K562 (cell line): ENCODE measurements around the gene PSORS1C1. TPM values are rescaled to one million over a fixed set of nuclear protein-coding genes. Genes with fewer than 3 reads are reported as not detected.
A peak's percentile ranks its signal among the peaks of the same experiment; 100 is the strongest.

Source experiments
- ESRRA ChIP-seq: fragments of 450-650 bp; IDR thresholded peaks from 2 replicates; pipeline ENCODE4 v1.6.1; 2014; ENCODE audit warnings: low read depth, mild to moderate bottlenecking, moderate library complexity, borderline replicate concordance
- FOXM1 ChIP-seq, 2 experiments: fragments of 450-650 bp in 1 of 2; sonication (generic) in 1 of 2; formaldehyde crosslinking in 1 of 2; IDR thresholded peaks; 2 replicates each; pipeline versions ENCODE4 v1.6.1 to v1.9.0; 2017 to 2022; ENCODE audit warnings: low read depth in 2 of 2, mild to moderate bottlenecking in 2 of 2, missing genetic modification reagents in 1 of 2, moderate library complexity in 1 of 2
- KLF1 ChIP-seq: fragments of 450-650 bp; IDR thresholded peaks from 2 replicates; pipeline ENCODE4 v1.6.1; 2016; ENCODE audit warnings: missing genetic modification characterization, missing compliant biosample characterization
- L3MBTL2 ChIP-seq: fragments of 450-650 bp; IDR thresholded peaks from 2 replicates; pipeline ENCODE4 v1.6.1; 2016; ENCODE audit warnings: mild to moderate bottlenecking, moderate library complexity
- MAZ ChIP-seq, 2 experiments: fragments of 450-650 bp in 1 of 2; sonication (generic) in 1 of 2; formaldehyde crosslinking; IDR thresholded peaks in 1 of 2; conservative IDR thresholded peaks in 1 of 2; 2 replicates each; pipeline versions ENCODE4 v1.4.0 to v1.5.0; 2020; ENCODE audit warnings: mild to moderate bottlenecking in 1 of 2, missing genetic modification reagents in 1 of 2
- MLX ChIP-seq, 2 experiments: fragments of 450-650 bp in 1 of 2; sonication (generic) in 1 of 2; formaldehyde crosslinking; conservative IDR thresholded peaks; 2 replicates each; pipeline versions ENCODE4 v1.4.0 to v1.8.1; 2020 to 2022; ENCODE audit warnings: mild to moderate bottlenecking in 1 of 2, missing genetic modification reagents in 1 of 2
- NFIX ChIP-seq: fragments of 250-450 bp; sonication (Bioruptor Pico); IDR thresholded peaks from 2 replicates; pipeline ENCODE4 v1.4.0; 2020; ENCODE audit warnings: low read depth, mild to moderate bottlenecking, moderate library complexity
- NR2C2 ChIP-seq, 2 experiments: fragments of 200-800 bp in 1 of 2; sonication (Bioruptor generic) in 1 of 2; sonication (generic) in 1 of 2; formaldehyde crosslinking in 1 of 2; IDR thresholded peaks; 2 replicates each; pipeline versions ENCODE4 v1.6.1 to v1.8.0; 2016 to 2022; ENCODE audit warnings: mild to moderate bottlenecking in 1 of 2, missing compliant biosample characterization in 1 of 2, missing genetic modification characterization in 1 of 2, missing genetic modification reagents in 1 of 2
- PRDM10 ChIP-seq: fragments of 450-650 bp; IDR thresholded peaks from 2 replicates; pipeline ENCODE4 v1.6.1; 2018; ENCODE audit not compliant: partially characterized antibody
- RNF219 ChIP-seq: fragments of 250-450 bp; sonication (Bioruptor Pico); IDR thresholded peaks from 2 replicates; pipeline ENCODE4 v1.5.0; 2022; ENCODE audit warnings: mild to moderate bottlenecking
- WHSC1 ChIP-seq: IDR thresholded peaks from one replicate; pipeline ENCODE4 v1.6.1; 2012; ENCODE audit warnings: low read length, control low read depth, inconsistent platforms
- ZNF133 ChIP-seq: fragments of 250-450 bp; sonication (Bioruptor Pico); IDR thresholded peaks from 2 replicates; pipeline ENCODE4 v1.4.0; 2020; ENCODE audit warnings: mild to moderate bottlenecking
- ZNF282 ChIP-seq: sonication (generic); formaldehyde crosslinking; IDR thresholded peaks from 2 replicates; pipeline ENCODE4 v1.8.1; 2023; ENCODE audit warnings: missing genetic modification reagents
- ZNF592 ChIP-seq: fragments of 450-650 bp; IDR thresholded peaks from 2 replicates; pipeline ENCODE4 v1.6.1; 2017; ENCODE audit warnings: antibody characterized with exemption, mild to moderate bottlenecking
- ZNF766 ChIP-seq: fragments of 200-800 bp; sonication (Bioruptor generic); conservative IDR thresholded peaks from 2 replicates; pipeline ENCODE4 v1.6.1; 2016; ENCODE audit warnings: missing genetic modification characterization, missing compliant biosample characterization
- ZNF830 ChIP-seq: fragments of 250-450 bp; sonication (Bioruptor Pico); IDR thresholded peaks from 2 replicates; pipeline ENCODE4 v1.5.0; 2021; ENCODE audit warnings: mild to moderate bottlenecking
- polyA plus RNA-seq, 8 experiments: library from polyadenylated mRNA; depleted of rRNA in 4 of 8; stranded (reverse) in 5 of 8; unstranded in 3 of 8; fragments of >200 nt; fragmentation: Nextera tagmentation in 2 of 8; fragmentation: Illumina TruSeq in 1 of 8; extraction: Ambion mirVana in 2 of 8; extraction: Trizol in 1 of 8; gene quantifications; 2 replicates each; pipeline versions ENCODE4 v1.2.1 to v1.2.3, GENCODE V29; 2011 to 2014; ENCODE audit warnings: inconsistent platforms in 1 of 8, missing spikeins in 1 of 8
- total RNA-seq, 7 experiments: library from RNA; depleted of rRNA in 6 of 7; stranded (reverse); fragments of >200 nt in 6 of 7; fragmentation: Illumina TruSeq in 2 of 7; extraction: Trizol in 2 of 7; gene quantifications; 2 replicates each; pipeline versions ENCODE4 v1.2.1 to v1.2.3, GENCODE V29; 2011 to 2021; ENCODE audit warnings: low replicate concordance in 1 of 7

The PSORS1C1 gene
- total and polyA plus RNA-seq, 9 of the 15 experiments (the other 6 are each of a cell fraction or from before 2014, with no cell fraction given) = 0.11 TPM; not detected in 8

GRCh38 chr6:31175971-31176370 lies 61.4 kb downstream of the PSORS1C1 start (continued):
- TF ChIP-seq PRDM10 = peak; percentile 37
- TF ChIP-seq MLX (CRISPR knock-in tag; conservative IDR thresholded peaks at IDR 0.05) = no peak
- no peak for TF ChIP-seq WHSC1
- no peak for TF ChIP-seq RNF219 (CRISPR knock-in tag)
- TF ChIP-seq ESRRA = no peak
- TF ChIP-seq ZNF282 (CRISPR knock-in tag) = no peak
- peak; percentile 69; the same call in 1 of the 2 replicates for TF ChIP-seq L3MBTL2
- no peak for TF ChIP-seq ZNF133 (CRISPR knock-in tag)
- no peak for TF ChIP-seq NR2C2 (CRISPR knock-in tag; IDR thresholded peaks at IDR 0.05)
- TF ChIP-seq NR2C2 (tag; IDR thresholded peaks at IDR 0.05) = no peak
- TF ChIP-seq KLF1 = no peak
- TF ChIP-seq FOXM1 (IDR thresholded peaks at IDR 0.05; ENCODE audit: low read depth) = no peak
- no peak for TF ChIP-seq FOXM1 (CRISPR knock-in tag; IDR thresholded peaks at IDR 0.05; ENCODE audit: low read depth)
- no peak for TF ChIP-seq NFIX (CRISPR knock-in tag)
- no peak for TF ChIP-seq ZNF592
- no peak for TF ChIP-seq ZNF830
- TF ChIP-seq ZNF766 (CRISPR knock-in tag) = peak; percentile 62; the same call in 1 of the 2 replicates
- TF ChIP-seq MAZ (CRISPR knock-in tag; conservative IDR thresholded peaks at IDR 0.05 in 1 of 2, IDR thresholded peaks at IDR 0.05 in 1 of 2) = peak in 1 of 2 experiments; percentile 53; a peak in 1 of 4 replicates
